ENCODE results near the gene OR7D2. TPM values are rescaled to one million over a fixed set of nuclear protein-coding genes. Genes with fewer than 3 reads are reported as not detected.
"Not testable (repeated sequence)": the region's sequence is repeated elsewhere in the genome, so short reads cannot be mapped to it uniquely, and the experiment has no call there.

Gene OR7D2
- total RNA-seq, 1 donor from 2014 or later: not detected

DNA sequence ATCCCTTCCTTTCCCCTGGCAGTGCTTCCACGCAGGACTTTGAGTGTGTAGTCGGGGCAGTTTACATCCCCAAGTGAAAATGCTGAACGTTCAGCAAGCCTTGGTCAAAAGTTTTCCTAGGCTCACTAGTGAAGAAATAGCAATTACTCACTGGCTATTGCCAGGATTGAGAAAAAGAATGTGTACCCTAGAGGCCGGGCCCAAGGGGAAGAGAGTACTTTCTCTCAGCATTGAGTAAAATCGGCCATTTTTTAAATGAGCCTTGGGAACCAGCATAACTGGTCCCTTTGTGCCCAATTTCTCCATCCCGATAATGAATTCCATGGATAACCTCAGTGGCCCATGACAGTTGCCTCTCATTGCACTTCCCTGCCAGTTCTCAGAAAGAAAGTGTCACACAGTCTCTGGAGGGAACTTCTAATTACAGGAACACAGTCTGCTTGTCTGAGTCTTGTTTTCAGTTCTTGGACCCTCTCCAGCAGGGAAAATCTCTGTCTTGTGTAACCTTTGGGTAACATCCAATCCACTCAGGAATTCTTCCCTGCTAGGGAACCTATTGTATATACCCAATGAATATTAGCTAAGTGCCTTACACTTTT is 7.3 kb upstream of the OR7D2 start:
- TF ChIP-seq, protein P1, sequence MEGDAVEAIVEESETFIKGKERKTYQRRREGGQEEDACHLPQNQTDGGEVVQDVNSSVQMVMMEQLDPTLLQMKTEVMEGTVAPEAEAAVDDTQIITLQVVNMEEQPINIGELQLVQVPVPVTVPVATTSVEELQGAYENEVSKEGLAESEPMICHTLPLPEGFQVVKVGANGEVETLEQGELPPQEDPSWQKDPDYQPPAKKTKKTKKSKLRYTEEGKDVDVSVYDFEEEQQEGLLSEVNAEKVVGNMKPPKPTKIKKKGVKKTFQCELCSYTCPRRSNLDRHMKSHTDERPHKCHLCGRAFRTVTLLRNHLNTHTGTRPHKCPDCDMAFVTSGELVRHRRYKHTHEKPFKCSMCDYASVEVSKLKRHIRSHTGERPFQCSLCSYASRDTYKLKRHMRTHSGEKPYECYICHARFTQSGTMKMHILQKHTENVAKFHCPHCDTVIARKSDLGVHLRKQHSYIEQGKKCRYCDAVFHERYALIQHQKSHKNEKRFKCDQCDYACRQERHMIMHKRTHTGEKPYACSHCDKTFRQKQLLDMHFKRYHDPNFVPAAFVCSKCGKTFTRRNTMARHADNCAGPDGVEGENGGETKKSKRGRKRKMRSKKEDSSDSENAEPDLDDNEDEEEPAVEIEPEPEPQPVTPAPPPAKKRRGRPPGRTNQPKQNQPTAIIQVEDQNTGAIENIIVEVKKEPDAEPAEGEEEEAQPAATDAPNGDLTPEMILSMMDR (IDR thresholded peaks at IDR 0.05): no peak
- no peak overlapping the region for H3K4me3 ChIP-seq
- peaks cover 0 to 15% of the 10 kb centered on the region in 2 donors for H3K9me3 ChIP-seq
- H3K4me1 ChIP-seq: no peaks in the 10 kb centered on the region
- intact Hi-C loops (cut with DNase I): no loop called here
- H3K27ac ChIP-seq: no peak overlapping the region
- H3K27me3 ChIP-seq: no peaks in the 10 kb centered on the region
- peaks cover 3% of the 10 kb centered on the region in 2 donors for H3K36me3 ChIP-seq
- DNase-seq (ENCODE audit: low spot score in 2 of 2): no peak

GRCh38 chr19:9175326-9175725 is 3.5 kb upstream of the OR7D2 start:
- TF ChIP-seq, protein P1 (IDR thresholded peaks at IDR 0.05): no peak
- Histone ChIP-seq H3K9me3 (peaks cover 0 to 5% of the 10 kb centered on the region in 2 donors), H3K36me3 (no peaks in the 10 kb centered on the region), H3K4me1 (no peaks in the 10 kb centered on the region), H3K27ac (no peak overlapping the region), H3K27me3 (no peaks in the 10 kb centered on the region), H3K4me3 (no peak overlapping the region)
- no peak for DNase-seq (ENCODE audit: low spot score in 2 of 2)
- intact Hi-C loops (cut with DNase I): no loop called here

DNA sequence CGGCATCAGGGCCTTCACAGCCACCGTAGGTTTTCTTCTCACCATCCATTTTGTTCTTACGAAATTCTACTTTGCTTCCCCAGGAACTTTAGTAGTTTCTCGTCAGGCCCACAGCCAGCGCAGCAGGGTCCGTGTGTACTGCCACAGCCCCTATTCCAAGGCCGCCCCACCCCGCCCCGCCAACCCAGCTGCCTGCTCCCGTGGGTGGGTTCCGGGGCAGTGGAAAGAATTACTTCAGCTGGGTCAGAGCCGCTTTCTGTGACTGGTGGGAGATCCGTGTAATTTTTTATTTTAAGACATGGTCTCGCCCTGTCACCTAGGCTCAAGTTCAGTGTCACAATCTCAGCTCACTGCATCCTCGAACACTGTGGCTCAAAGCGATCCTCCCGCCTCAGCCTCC is 4.2 kb downstream of the OR7D2 start:
- no peak overlapping the region for H3K27ac ChIP-seq
- no peaks in the 10 kb centered on the region for H3K4me1 ChIP-seq
- H3K27me3 ChIP-seq: no peaks in the 10 kb centered on the region
- H3K9me3 ChIP-seq: no peaks in the 10 kb centered on the region
- DNase-seq (ENCODE audit: low spot score in 2 of 2): no peak
- TF ChIP-seq, protein P1 (IDR thresholded peaks at IDR 0.05): no peak
- intact Hi-C loops (cut with DNase I): no loop called here
- H3K36me3 ChIP-seq: no peaks in the 10 kb centered on the region
- no peak overlapping the region for H3K4me3 ChIP-seq

GRCh38 chr19:9187191-9187590 is 8.4 kb downstream of the OR7D2 start:
- Histone ChIP-seq H3K27me3 (no peaks in the 10 kb centered on the region), H3K9me3 (no peaks in the 10 kb centered on the region), H3K36me3 (no peaks in the 10 kb centered on the region), H3K27ac (no peak overlapping the region), H3K4me1 (no peaks in the 10 kb centered on the region), H3K4me3 (no peak overlapping the region)
- no peak for DNase-seq (ENCODE audit: low spot score in 2 of 2)
- TF ChIP-seq, protein P1 (IDR thresholded peaks at IDR 0.05): no peak
- intact Hi-C loops (cut with DNase I): no loop called here

GRCh38 chr19:9189535-9189934 is 10.8 kb downstream of the OR7D2 start:
- H3K4me1 ChIP-seq: no peaks in the 10 kb centered on the region
- TF ChIP-seq, protein P1 (IDR thresholded peaks at IDR 0.05): no peak
- H3K27me3 ChIP-seq: no peaks in the 10 kb centered on the region
- no peak for DNase-seq (ENCODE audit: low spot score in 2 of 2)
- no peak overlapping the region for H3K27ac ChIP-seq
- H3K36me3 ChIP-seq: no peaks in the 10 kb centered on the region
- intact Hi-C loops (cut with DNase I): no loop called here
- no peak overlapping the region for H3K4me3 ChIP-seq
- no peaks in the 10 kb centered on the region for H3K9me3 ChIP-seq

- H3K36me3 ChIP-seq; DNase-seq (ENCODE audit: low spot score in 2 of 2); H3K9me3 ChIP-seq; H3K4me3 ChIP-seq; H3K27ac ChIP-seq; H3K27me3 ChIP-seq; H3K4me1 ChIP-seq; intact Hi-C loops (cut with DNase I): not testable (repeated sequence)
Observed at GRCh38 chr19:9198044-9198443, 19.3 kb downstream of the OR7D2 start.
